GM19372 (cell line): Measurements from ENCODE around the gene ING2.

Experiments used
- ATAC-seq: cut with Tn5 transposase; IDR thresholded peaks from one replicate; pipeline ENCODE4 v1.9.1; 2021; ENCODE audit warnings: mild to moderate bottlenecking, low read depth, moderate library complexity; ENCODE audit not compliant: unreplicated experiment

Gene ING2

DNA sequence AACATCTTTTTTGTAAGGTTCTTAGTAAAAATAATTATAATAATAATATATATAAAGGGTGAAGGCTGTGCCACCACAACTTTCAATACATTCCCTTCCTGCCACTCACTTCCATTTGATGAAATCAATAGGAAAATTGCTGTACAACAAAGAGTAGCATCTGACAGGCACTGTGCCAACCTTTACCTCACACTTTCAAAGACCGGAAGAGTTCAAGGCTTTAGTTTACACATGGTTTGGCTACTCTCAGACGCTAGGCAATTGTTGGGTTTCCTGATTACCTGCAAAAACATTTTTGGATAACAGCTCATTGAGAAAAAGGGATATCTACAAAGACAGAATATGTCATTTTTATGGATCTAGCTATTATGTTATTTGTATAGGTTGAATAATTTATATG lies 5.5 kb upstream of the ING2 start:
- ATAC-seq, result no peak

DNA sequence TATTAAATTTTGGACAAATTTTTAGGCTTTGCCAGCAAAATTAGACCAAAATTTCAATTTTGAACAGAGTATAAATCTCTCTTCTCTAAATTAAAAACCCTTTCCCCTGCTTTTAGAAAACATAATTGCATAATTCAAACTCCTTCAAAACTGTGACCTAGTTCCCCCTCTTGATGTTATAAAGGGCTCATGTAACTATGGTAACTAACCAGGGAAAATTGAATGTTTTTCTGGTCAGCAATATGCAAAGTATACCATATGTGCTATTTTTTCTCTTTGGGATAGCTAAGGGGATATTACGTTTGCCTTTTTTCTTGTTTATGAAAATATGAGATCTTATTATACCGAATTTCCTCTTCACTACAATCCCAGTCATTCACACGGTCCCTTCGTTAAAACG lies 5.1 kb upstream of the ING2 start:
- no peak for ATAC-seq

DNA sequence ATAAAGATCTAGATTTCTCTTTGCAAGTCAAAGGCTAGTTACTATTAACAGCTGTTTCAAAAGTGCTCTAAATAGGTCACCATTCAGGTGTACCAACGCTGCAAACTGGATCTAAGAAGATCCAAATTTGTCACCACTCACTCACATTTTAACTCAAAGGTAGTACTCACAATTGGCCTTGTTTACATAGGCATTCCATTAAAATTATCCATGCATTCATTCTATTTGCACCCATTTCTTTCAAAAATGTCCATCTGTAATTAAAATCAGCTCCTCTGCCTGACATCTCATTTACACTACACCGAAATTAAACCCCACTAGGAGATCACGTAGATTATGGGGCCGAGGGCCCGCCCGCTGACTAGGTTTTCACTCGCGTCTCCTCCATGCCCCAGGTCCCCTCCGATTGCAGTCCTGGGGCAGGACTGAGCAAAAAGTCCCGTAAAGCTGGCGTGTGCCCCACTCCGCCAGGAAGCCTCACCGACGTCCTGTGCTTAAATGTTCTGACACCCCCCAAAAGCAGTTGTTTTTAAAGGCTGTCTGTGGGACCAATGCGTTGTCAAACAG lies 1.3 kb upstream of the ING2 start:
- ATAC-seq, result peak; percentile 0

DNA sequence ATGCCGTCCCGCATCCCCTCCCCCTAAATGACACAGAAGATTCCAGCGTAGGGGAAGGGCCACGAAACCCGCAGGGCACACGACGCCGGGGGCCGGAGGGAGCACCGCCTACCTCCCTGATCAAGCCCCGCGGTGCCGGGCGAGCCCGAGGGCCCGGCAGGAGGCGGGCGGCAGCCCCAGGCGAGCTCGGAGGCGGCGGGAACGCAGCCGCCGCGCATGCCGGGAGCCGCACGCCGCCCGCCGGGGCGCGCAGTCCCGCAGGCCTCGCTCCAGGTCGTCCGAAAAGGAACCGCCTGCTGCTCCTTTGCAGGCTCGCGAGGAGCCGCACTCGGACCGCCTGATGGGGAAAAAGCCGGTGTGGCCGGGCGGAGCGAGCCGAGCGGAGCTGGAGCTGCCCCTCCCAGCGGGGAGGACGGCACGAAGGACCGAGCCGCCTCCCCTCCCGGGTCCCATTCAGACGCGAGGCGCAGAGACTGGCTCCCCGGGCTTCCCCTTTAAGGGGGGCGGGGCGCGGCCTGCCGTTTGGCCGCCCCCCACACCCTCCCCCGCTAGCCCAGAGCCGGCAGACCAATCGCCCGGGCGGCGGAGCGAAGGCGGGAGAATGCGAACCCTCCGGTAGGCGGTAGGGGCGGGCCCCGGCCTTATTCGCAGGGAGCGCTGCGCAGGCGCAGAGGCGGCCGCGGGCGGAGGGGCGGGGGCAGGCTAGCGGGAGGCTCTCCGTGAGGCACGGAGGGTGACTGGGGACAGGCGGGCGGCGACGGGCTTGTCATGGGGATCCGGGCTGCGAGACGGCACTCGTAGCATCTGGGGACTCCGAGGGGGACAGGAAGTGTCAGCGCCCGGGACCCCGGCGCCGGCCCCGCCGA lies 561 bp upstream of the ING2 start:
- peak; percentile 57 for ATAC-seq

DNA sequence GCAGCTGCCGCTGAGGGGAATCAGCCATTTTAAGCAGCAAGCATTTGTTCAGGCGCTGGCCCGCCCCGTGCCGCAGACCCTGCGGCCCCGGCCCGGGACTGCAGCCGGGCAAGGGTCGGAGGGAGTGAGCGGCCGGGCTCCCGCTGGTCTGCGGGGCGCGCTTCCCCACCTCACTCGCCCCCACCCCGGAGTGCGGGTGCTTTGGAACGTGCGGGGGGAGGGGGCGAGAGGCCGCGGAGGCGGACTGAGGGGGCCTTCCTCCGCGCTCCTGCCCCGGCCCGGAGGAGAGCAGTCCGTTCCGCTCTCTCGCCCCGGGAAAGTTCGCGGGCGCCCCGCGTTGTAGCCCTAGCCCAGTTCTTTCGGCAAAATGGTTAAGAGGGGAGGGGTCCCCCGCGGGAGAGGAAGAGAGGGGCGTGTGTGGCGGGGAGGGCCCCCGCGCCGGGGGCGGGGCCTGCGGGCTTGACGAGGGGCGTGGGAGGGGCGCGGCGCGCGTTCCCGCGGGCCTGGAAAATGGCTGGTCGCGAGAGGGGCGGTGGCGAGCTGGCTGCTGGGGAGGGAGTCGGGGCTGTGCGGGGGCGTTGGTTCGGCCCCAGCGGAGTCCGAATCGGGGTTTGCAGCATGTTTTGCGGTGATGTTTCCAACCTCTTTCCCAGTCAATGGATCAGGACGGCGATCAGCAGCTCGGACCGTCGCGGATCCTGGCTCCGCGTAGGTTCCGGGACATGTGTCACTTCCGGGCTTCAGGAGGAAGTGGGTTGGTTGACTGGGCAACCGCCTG lies 942 bp downstream of the ING2 start:
- ATAC-seq, result peak; percentile 39

DNA sequence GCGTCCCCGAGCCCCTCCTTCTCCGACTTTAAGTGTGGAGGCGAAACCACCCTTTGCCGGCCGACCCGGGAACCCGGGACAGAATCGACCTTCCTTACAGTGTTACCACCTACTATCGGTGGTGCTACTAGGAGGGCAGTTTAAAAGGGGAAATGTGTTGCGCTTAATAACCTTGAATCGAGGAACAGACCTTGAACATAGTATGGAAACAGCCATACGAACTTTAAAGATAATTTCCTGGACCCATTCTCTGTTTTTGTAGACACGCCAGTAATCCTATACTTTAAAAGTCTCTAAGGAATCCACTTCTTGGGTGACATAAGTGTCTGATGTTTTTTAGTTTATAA lies 1.5 kb downstream of the ING2 start:
- ATAC-seq, result no peak

DNA sequence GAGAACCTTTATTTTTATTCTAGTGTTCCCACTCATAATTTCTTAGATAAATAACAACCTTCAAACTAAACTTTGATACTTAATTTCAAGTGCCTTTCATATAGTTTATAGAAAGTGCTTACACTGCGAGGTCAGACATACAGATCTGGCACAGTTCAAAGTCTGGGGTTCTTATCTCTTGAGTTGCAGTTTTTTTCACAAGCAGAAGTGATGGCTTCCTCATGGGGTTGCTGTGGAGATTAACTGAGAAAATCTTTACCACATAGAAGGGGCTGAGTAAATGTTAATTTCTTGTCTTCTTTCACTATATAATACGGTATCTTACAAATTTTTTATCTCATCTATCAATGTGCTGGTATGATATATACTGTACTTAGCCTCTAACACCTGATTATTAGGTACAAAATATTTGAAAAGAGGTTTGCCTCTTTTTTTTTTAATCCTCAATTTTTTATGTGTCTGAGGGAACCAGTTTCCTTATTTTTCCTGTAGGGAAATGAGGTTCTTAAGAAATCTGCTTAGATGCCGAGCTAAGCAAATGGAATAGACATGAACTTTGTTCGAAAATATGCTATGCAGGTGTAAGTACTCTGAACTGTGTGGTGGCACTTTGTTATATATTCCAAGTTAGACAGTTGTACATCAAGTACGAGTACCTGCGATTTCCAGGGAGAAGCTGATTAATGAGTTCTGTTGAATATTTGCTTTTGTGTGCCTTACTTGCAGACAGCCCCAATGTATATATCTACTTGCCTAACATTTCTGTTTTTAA lies 3.3 kb downstream of the ING2 start:
- no peak for ATAC-seq

DNA sequence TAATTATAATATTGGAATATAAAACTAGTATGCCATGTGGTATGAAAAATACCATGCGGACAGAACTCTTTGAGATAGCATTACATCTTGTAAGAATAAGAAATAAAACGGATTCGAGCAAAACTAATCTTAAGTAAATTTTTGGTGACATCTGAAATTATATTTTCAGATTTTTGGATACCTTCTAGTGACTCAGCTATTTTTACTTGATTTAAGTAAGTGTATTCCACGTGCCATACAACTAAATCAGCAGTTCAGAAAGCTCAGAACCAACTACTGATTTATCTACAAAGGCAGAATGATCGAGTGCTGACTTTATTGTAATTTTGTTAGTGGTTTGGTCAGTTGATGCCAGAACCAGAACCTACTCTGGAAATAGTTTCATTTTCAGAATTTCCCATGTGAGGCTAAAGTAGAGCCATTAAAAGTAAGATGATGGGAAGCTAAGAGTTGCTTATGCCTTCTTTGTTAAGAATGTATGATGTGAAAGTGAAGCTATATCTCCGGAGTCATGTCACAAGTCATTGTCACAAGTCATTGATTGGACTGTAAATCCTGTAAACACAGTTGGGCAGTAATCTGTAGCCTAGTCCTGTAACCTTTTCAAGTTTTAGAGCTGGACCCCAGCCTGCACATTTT lies 4.0 kb downstream of the ING2 start:
- ATAC-seq, result no peak

DNA sequence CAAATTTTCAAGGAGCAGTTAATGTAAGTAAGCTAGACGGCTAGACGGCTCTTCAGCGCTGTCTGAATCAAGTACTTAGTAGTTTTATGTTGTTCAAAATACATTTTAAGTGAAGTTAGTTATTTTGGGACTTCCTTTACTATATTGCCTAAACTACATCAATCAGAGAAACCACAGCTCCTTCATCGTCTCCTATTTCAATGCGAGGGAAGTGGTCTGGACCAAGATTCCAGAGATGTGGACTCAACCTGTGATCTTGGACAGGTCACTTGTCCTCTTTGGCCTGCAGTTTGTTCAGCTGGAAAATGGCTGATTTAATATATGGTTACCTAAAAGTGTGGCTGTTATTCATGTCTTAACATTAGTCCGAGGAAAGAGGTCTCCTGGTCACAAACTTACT lies 10.6 kb downstream of the ING2 start:
- no peak for ATAC-seq

DNA sequence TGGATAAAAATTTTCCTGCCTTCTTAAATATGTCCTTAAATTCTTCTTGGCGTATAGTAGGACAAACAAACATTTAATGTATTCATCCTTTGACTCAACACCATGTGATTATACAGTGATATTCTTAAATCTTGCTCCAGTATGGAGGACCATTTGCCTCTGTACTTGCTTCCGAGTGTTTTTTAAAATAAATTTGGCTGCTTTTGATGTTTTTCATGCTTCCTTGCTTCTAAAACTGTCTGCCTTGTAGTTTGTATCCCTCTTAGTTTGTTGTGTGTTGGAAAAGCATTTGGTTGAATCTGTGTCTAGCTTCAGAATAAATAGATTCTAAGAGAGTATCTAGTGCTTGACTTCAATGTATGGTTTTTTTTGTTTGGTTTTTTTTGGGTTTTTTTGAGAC lies 12.3 kb downstream of the ING2 start:
- no peak for ATAC-seq

DNA sequence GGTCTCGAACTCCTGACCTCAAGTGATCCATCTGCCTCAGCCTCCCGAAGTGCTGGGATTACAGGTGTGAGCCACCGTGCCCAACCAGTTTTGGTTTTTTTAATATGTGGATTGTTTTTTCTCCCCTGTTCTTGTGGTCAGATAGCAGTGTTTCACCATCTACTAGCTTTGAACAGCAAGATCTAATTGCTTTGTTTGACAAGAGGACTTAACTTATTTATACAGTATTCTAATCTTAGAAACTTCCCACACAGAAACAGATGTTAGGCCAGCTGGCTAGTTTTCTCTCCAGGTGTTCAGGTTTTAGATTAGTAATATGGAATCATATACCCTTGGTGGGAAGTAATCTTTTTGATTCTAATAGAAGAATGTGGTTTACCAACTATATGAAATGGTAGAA lies 12.9 kb downstream of the ING2 start:
- no peak for ATAC-seq

DNA sequence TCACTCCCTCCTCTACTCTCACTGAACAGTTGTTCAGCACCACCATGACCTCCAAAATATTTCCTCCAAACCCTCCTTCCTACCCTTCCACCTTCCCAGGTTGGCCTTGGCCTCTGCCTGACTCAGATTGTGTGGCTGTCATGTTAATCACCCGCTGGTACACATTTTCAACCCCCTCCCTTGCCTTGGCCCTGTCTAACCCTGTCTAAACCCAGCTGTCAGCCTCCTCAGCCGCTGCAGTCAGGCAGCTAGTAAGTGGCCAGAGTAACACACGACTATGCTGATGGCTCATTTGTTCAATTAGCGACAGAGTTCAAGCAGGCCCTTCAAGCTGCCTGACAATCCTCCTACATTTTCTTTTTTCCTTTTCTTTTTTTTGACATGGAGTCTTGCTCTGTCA lies 18.0 kb downstream of the ING2 start:
- no peak for ATAC-seq

DNA sequence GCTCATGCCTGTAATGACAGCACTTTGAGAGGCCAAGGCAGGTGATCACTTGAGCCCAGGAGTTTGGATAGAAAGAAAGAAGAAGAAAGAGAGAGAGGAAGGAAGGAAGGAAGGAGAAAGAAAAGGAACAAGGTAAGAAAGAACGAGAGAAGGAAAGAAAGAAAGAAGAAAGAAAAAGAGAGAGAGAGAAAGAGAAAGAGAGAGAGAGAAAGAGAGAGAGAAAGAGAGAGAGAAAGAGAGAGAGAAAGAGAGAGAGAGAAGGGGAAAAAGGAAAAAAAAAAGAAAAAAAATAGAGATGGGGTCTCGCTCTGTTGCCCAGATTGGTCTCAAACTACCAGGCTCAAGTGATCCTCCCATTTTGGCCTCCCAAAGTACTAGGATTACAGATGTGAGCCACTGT lies 22.5 kb downstream of the ING2 start:
- no peak for ATAC-seq

DNA sequence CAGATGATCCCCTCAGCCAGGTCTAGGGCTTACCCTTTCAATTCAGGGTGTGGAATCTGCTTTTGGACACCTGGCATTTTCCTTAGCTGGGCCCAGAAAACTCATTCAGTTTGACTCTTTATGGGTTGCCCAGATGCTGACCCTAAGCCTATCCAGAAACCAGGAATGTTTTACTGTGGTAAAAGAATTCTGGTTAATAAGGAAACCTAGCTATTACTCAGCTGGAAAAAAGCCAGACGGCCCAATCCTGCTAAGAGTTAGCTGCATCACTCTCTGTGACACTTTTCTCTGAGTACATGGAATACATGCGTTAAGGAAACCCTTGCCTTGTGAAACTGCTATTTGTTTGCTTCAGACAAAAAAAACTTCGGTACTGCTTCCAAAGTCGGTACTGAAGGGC lies 28.0 kb downstream of the ING2 start:
- no peak for ATAC-seq

DNA sequence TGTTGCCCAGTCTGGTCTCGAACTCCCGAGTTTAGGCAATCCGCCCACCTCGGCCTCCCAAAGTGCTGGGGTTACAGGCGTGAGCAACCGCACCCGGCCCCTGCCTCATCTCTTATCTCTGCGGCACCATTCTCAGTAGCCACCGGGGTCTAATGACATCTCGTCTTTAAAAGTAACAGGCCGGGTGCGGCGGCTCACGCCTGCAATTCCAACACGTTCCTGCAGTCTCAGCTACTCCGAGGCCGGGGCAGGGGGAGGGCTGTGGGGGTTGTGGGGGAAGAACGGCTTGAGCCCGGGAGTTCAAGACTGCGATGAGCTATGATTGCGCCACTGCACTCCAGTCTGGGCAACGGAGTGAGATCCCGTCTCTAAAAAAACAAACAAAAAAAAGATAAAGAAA lies 28.8 kb downstream of the ING2 start:
- no peak for ATAC-seq

DNA sequence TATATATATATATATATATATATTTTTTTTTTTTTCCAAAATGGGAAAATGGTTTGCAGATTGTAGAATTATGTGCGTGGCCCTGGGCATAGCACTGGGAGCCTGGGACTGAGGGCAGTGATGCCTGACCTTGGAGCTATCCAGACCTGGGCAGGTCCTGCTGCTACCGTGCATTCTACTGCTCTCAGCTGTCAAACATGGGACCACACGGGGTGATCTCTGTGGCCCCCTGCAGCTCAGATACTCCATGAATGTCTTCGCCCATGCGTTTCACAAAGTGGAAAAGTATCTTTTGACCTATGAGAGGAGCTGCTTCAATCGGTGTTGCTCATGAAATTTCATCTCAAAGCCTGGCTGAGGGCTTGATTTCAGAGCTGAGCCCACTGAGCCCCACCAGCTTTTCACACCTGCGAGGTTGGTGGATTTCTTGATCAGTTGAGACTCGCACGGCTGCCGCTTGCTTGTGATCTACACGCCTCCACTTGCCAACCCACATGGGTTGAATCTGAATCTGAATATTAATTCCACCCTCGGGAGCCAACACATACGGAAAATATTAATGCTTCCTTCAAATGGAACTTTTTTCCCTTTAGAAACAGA lies 35.7 kb downstream of the ING2 start:
- ATAC-seq, result no peak

DNA sequence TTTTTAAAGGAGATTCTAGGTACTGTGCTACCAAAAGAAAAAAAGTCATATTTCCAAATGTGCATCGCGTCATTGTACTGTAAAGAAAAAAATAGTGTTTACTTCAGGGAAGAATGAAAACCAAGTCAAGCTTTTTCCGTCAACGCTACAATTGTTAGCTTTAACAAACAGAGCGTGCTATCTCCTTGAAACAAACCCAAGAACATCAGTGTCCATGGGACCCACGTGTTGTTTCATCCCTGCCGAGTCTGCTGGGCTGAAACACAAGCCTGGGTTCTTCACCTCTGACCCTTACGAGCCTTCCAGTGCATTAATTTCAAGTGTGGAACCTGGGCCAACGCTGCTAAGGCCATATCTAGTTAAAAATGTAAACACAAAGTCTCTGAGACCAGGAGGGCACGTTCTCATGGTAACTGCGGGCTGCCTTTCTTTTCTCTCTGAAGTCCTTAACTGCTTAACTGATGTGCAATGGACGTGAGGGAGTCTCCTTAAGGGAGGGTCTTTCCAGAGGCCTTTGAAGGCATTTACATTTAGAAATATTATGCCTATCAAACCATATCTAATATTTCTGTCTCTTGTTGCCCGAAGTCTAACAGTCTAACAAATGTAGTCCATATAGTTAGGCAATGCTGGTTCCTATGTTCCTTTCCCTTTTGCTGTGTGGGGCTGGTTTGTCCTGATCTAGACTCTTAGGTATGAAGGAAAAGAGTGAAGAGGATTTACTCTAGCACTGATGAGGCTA lies 36.3 kb downstream of the ING2 start:
- no peak for ATAC-seq

DNA sequence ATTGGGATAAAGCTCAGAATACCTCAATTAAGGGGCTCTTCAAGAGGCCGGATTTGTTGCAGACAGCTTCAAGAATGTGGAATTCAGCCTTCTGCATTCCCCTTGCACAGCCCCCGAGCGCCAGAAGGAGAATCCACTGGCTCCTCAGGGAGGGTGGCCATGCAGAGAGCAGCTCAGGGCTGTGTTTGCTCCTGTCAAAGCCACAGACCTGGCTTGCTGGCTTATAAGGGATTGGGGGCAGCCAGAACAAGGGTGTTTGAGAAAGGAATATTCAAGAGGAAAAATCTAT lies 36.8 kb downstream of the ING2 start:
- ATAC-seq, result no peak

DNA sequence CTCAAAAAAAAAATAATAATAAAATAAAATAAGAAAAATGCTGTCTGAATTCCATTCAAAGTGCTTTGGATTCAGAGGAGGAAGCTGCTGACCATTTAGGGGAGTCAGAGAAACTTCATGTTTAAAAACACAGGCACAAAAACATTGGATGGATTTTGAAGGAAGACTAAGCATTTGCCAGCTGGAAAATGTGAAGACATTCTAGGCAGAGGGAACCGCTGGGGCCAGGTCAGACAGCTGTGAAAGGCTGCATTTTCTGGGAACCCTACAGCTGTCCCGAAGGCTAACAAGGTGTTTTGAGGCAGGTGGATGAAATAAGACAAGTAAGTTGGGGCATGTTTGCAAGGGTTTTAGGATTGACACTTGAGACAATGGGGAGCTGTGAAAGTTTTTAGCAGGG lies 38.6 kb downstream of the ING2 start:
- no peak for ATAC-seq

DNA sequence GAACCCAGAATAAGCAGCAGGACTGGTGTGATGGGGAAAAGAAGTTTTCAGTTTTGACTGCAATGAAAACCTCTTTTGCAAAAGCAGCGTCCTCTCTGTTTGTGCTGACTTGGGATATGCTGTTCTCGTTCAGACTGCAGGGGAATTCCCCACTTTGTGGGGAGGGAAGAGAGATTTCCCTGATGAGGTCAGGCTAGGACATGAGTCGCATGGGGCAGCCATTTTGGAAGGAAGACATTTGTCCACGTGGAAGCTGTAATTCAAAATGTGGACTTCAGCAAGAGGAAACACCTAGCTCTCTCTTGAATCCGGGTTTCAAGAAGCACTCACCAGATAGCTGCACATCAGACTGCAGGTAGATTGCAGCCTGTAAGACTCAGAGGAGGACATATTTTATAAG lies 39.3 kb downstream of the ING2 start:
- ATAC-seq, result no peak
